ENCODE data around the gene CDS2. TPM values are rescaled to one million over a fixed set of nuclear protein-coding genes. Genes with fewer than 3 reads are reported as not detected.

CDS2 gene
- total and polyA plus RNA-seq, 9 donors: 11.4 to 54.6 (median 37.6) TPM

- 86 to 94% (median 90%) methylated on average over 2 of the region's 2 CpGs for WGBS, 3 donors
- TF ChIP-seq POLR2A (IDR thresholded peaks at IDR 0.05) (no peak), EP300 (IDR thresholded peaks at IDR 0.05) (no peak), CTCF (IDR thresholded peaks at IDR 0.05) (no peak)
- DNase-seq: no peak
- intact Hi-C loops (cut with DNase I): no loop called here
- no peaks in the 10 kb centered on the region for H3K4me1 ChIP-seq (ENCODE audit: insufficient read depth)
- H3K4me3 ChIP-seq: no peak overlapping the region
- no peaks in the 10 kb centered on the region for H3K36me3 ChIP-seq
- no peaks in the 10 kb centered on the region for H3K9me3 ChIP-seq
- H3K27me3 ChIP-seq: no peaks in the 10 kb centered on the region
- no peak overlapping the region for H3K27ac ChIP-seq
Observed at GRCh38 chr20:5212907-5213487, 86.2 kb downstream of the CDS2 start.

GRCh38 chr20:5214826-5215225 lies 88.0 kb downstream of the CDS2 start:
- intact Hi-C loops (cut with DNase I): no loop called here
- Histone ChIP-seq H3K27ac (no peak overlapping the region), H3K4me1 (ENCODE audit: insufficient read depth) (no peaks in the 10 kb centered on the region), H3K9me3 (no peaks in the 10 kb centered on the region), H3K27me3 (no peaks in the 10 kb centered on the region), H3K36me3 (no peaks in the 10 kb centered on the region), H3K4me3 (no peak overlapping the region)
- WGBS, 3 donors: 84 to 94% (median 84%) methylated on average over 3 of the region's 3 CpGs
- no peak for TF ChIP-seq POLR2A (IDR thresholded peaks at IDR 0.05)
- TF ChIP-seq CTCF (IDR thresholded peaks at IDR 0.05): no peak
- TF ChIP-seq EP300 (IDR thresholded peaks at IDR 0.05): no peak
- DNase-seq: no peak

GRCh38 chr20:5215672-5216304 lies 89.0 kb downstream of the CDS2 start:
- DNase-seq: no peak
- H3K4me3 ChIP-seq: no peak overlapping the region
- WGBS, 3 donors: 37 to 48% (median 37%) methylated on average over 4 of the region's 4 CpGs
- no peak overlapping the region for H3K27ac ChIP-seq
- intact Hi-C loops (cut with DNase I): no loop called here
- H3K4me1 ChIP-seq (ENCODE audit: insufficient read depth): no peaks in the 10 kb centered on the region
- no peaks in the 10 kb centered on the region for H3K27me3 ChIP-seq
- no peaks in the 10 kb centered on the region for H3K36me3 ChIP-seq
- H3K9me3 ChIP-seq: no peaks in the 10 kb centered on the region
- TF ChIP-seq EP300 (IDR thresholded peaks at IDR 0.05) (no peak), POLR2A (IDR thresholded peaks at IDR 0.05) (no peak), CTCF (IDR thresholded peaks at IDR 0.05) (no peak)

GRCh38 chr20:5216663-5217062 lies 89.9 kb downstream of the CDS2 start:
- H3K36me3 ChIP-seq: no peaks in the 10 kb centered on the region
- intact Hi-C loops (cut with DNase I): no loop called here
- DNase-seq: no peak

More at GRCh38 chr20:5216663-5217062, 89.9 kb downstream of the CDS2 start:
- Histone ChIP-seq H3K9me3 (no peaks in the 10 kb centered on the region), H3K4me1 (ENCODE audit: insufficient read depth) (no peaks in the 10 kb centered on the region), H3K27me3 (no peaks in the 10 kb centered on the region), H3K27ac (no peak overlapping the region), H3K4me3 (no peak overlapping the region)
- no peak for TF ChIP-seq POLR2A (IDR thresholded peaks at IDR 0.05)
- no peak for TF ChIP-seq EP300 (IDR thresholded peaks at IDR 0.05)
- no peak for TF ChIP-seq CTCF (IDR thresholded peaks at IDR 0.05)
- WGBS, 3 donors: 73 to 83% (median 75%) methylated on average over 3 of the region's 3 CpGs

Data from ovary (tissue), 9 donors.